HG03159 (cell line): ENCODE data around the gene TBC1D5.
"Not testable (repeated sequence)": the region's sequence is repeated elsewhere in the genome, so short reads cannot be mapped to it uniquely, and the experiment has no call there.

Experiments
- ATAC-seq: cut with Tn5 transposase; IDR thresholded peaks from one replicate; pipeline ENCODE4 v1.9.1; 2021; ENCODE audit warnings: mild to moderate bottlenecking, moderate library complexity; ENCODE audit not compliant: unreplicated experiment

TBC1D5 gene

GRCh38 chr3:17430582-17430981, 311.8 kb downstream of the TBC1D5 start:
- ATAC-seq = no peak

GRCh38 chr3:17423786-17424536, 318.5 kb downstream of the TBC1D5 start:
- ATAC-seq = no peak

GRCh38 chr3:17422636-17423035, 319.8 kb downstream of the TBC1D5 start:
- no peak for ATAC-seq

GRCh38 chr3:17420668-17421067, 321.8 kb downstream of the TBC1D5 start:
- no peak for ATAC-seq

- peak; percentile 87 for ATAC-seq
Measured at GRCh38 chr3:17412950-17413530, 329.4 kb downstream of the TBC1D5 start.

- ATAC-seq = no peak
Measured at GRCh38 chr3:17411157-17411877, 331.1 kb downstream of the TBC1D5 start.

GRCh38 chr3:17407576-17407975, 334.9 kb downstream of the TBC1D5 start:
- no peak for ATAC-seq

- ATAC-seq = no peak
Measured at GRCh38 chr3:17404548-17404947, 337.9 kb downstream of the TBC1D5 start.

- ATAC-seq = no peak
Measured at GRCh38 chr3:17402442-17402841, 340.0 kb downstream of the TBC1D5 start.

GRCh38 chr3:17401912-17402311, 340.5 kb downstream of the TBC1D5 start:
- ATAC-seq = no peak

- ATAC-seq = peak; percentile 37
Measured at GRCh38 chr3:17399586-17399985, 342.8 kb downstream of the TBC1D5 start.

- ATAC-seq = peak; percentile 99
Measured at GRCh38 chr3:17398959-17399551, 343.4 kb downstream of the TBC1D5 start.

GRCh38 chr3:17396036-17396435, 346.4 kb downstream of the TBC1D5 start:
- no peak for ATAC-seq

GRCh38 chr3:17394541-17395155, 347.8 kb downstream of the TBC1D5 start:
- ATAC-seq = no peak

- ATAC-seq = not testable (repeated sequence)
Measured at GRCh38 chr3:17392516-17392915, 349.9 kb downstream of the TBC1D5 start.

- ATAC-seq = no peak
Measured at GRCh38 chr3:17390785-17391184, 351.6 kb downstream of the TBC1D5 start.

- ATAC-seq = no peak
Measured at GRCh38 chr3:17387108-17387507, 355.3 kb downstream of the TBC1D5 start.

GRCh38 chr3:17386432-17386831, 356.0 kb downstream of the TBC1D5 start:
- ATAC-seq = no peak

GRCh38 chr3:17384567-17385296, 357.7 kb downstream of the TBC1D5 start:
- ATAC-seq = no peak

GRCh38 chr3:17373304-17373703, 369.1 kb downstream of the TBC1D5 start:
- no peak for ATAC-seq
